Prostate gland (tissue), 2 donors: ENCODE data around the gene CBARP.

ENCODE experiments used
- CTCF ChIP-seq, 4 experiments: fragments of 200-600 bp in 2 of 4; fragments of 450-650 bp in 2 of 4; sonication (generic) in 2 of 4; IDR thresholded peaks; 1 replicate in 3 of 4; 2 replicates in 1 of 4; pipeline ENCODE4 v1.5.1; 2016 to 2019; ENCODE audit warnings: antibody characterized with exemption in 4 of 4, mild to moderate bottlenecking in 2 of 4, moderate library complexity in 2 of 4
- POLR2A ChIP-seq: fragments of 450-650 bp; IDR thresholded peaks from one replicate; pipeline ENCODE4 v1.6.1; 2016; ENCODE audit warnings: antibody characterized with exemption, mild to moderate bottlenecking

DNA sequence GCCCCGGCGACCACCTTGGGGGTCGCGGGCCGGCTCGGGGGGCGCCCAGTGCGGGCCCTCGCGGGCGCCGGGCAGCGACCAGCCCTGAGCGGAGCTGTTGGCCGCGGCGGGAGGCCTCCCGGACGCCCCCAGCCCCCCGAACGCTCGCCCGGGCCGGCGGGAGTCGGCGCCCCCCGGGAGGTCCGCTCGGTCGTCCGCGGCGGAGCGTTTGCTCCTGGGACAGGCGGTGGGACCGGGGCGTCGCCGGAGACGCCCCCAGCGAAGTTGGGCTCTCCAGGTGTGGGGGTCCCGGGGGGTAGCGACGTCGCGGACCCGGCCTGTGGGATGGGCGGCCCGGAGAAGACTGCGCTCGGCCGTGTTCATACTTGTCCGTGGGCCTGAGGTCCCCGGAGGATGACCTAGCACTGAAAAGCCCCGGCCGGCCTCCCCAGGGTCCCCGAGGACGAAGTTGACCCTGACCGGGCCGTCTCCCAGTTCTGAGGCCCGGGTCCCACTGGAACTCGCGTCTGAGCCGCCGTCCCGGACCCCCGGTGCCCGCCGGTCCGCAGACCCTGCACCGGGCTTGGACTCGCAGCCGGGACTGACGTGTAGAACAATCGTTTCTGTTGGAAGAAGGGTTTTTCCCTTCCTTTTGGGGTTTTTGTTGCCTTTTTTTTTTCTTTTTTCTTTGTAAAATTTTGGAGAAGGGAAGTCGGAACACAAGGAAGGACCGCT is 31.5 kb downstream of the CBARP start:
- TF ChIP-seq CTCF (IDR thresholded peaks at IDR 0.05): no peak
- no peak for TF ChIP-seq POLR2A
